GM12878 (cell line): ENCODE data around the gene NSUN7. TPM values are rescaled to one million over a fixed set of nuclear protein-coding genes. Genes with fewer than 3 reads are reported as not detected.

Experiments
- ATAC-seq: fragments of 200-7000 bp; cut with Tn5 transposase; 3 replicates; pipeline ENCODE4 v1.9.1; 2020; ENCODE audit warnings: mild to moderate bottlenecking, moderate library complexity
- BruUV-seq: library from RNA; stranded (reverse); fragments of 400-500 nt; replicated peaks from 2 replicates; lab custom pipeline; 2021; lab: Mats Ljungman, UMichigan
- CTCF ChIA-PET: fragments of 300-600 bp; sonication (Branson Sonifier 250); formaldehyde crosslinking; extraction: SDS; loops from one replicate; lab custom pipeline; 2021; ENCODE audit warnings: inconsistent platforms; lab: Yijun Ruan, JAX
- POLR2A ChIA-PET: fragments of 350-600 bp; formaldehyde crosslinking; extraction: SDS; loops from one replicate; lab custom pipeline; 2021; ENCODE audit warnings: inconsistent platforms; lab: Charles Lee
- RAD21 ChIA-PET: fragments of 300-600 bp; sonication (Branson Sonifier 250); formaldehyde crosslinking; loops from one replicate; lab custom pipeline; 2023; ENCODE audit warnings: antibody characterized with exemption; ENCODE audit not compliant: unreplicated experiment; lab: Charles Lee
- SMC1A ChIA-PET: fragments of 300-600 bp; sonication (Branson Sonifier 250); formaldehyde crosslinking; loops from one replicate; lab custom pipeline; 2023; ENCODE audit not compliant: unreplicated experiment, uncharacterized antibody; lab: Charles Lee
- DNase-seq: peaks from one replicate; pipeline ENCODE4 v3.0.0-alpha.2; 2011; ENCODE audit warnings: low read depth, low spot score
- FAIRE-seq: peaks from 3 replicates; lab custom pipeline; 2011; peaks lifted over from hg19 to GRCh38; lab: Jason Lieb, UNC
- H2AFZ ChIP-seq: 2 replicates; pipeline ENCODE4 v1.6.0; 2011; ENCODE audit warnings: low read depth, low read length, control low read depth; ENCODE audit not compliant: control insufficient read depth
- H3K27ac ChIP-seq: 2 replicates; pipeline ENCODE4 v1.5.1; 2011; ENCODE audit warnings: control low read depth; ENCODE audit not compliant: control insufficient read depth, insufficient read depth
- H3K27me3 ChIP-seq, 2 experiments: replicated peaks in 1 of 2; 2 replicates each; pipeline versions ENCODE4 v1.6.0 to v1.6.1; 2011; ENCODE audit warnings: low read length in 1 of 2; ENCODE audit not compliant: control insufficient read depth in 2 of 2, insufficient read depth in 2 of 2
- H3K36me3 ChIP-seq, 2 experiments: 2 replicates each; pipeline ENCODE4 v1.5.1; 2011; ENCODE audit warnings: low read length in 1 of 2; ENCODE audit not compliant: control insufficient read depth in 2 of 2, insufficient read depth in 2 of 2
- H3K4me1 ChIP-seq: 2 replicates; pipeline ENCODE4 v1.6.1; 2011; ENCODE audit warnings: mild to moderate bottlenecking, low read length, moderate library complexity, mixed read lengths; ENCODE audit not compliant: control insufficient read depth, insufficient read depth
- H3K4me2 ChIP-seq: 2 replicates; pipeline ENCODE4 v1.6.0; 2011; ENCODE audit warnings: control low read depth; ENCODE audit not compliant: control insufficient read depth, insufficient read depth
- H3K4me3 ChIP-seq: fragments of 200-600 bp; sonication (generic); 2 replicates; pipeline ENCODE4 v1.5.1; 2016
- H3K79me2 ChIP-seq: 2 replicates; pipeline ENCODE4 v1.6.0; 2011; ENCODE audit warnings: low read length; ENCODE audit not compliant: control insufficient read depth, insufficient read depth
- H3K9ac ChIP-seq: 2 replicates; pipeline ENCODE4 v1.8.0; 2011; ENCODE audit warnings: low read length, control low read depth, mixed read lengths; ENCODE audit not compliant: control insufficient read depth, insufficient read depth
- H3K9me3 ChIP-seq: replicated peaks from 3 replicates; pipeline ENCODE4 v1.5.1; 2011; ENCODE audit warnings: mild to moderate bottlenecking, low read length; ENCODE audit not compliant: control insufficient read depth, insufficient read depth
- H4K20me1 ChIP-seq: 2 replicates; pipeline ENCODE4 v1.6.0; 2011; ENCODE audit not compliant: control insufficient read depth, insufficient read depth
- ATF7 ChIP-seq: fragments of 450-650 bp; IDR thresholded peaks from 2 replicates; pipeline ENCODE4 v1.6.1; 2016; ENCODE audit warnings: low read depth, mild to moderate bottlenecking
- CBX5 ChIP-seq: sonication (generic); IDR thresholded peaks from 2 replicates; pipeline ENCODE4 v1.6.1; 2016; ENCODE audit warnings: low read depth, moderate library complexity, mild to moderate bottlenecking, inconsistent platforms
- EP300 ChIP-seq, 2 experiments: fragments of 150-350 bp in 1 of 2; IDR thresholded peaks; 2 replicates each; pipeline ENCODE4 v1.6.1; 2011 to 2012; ENCODE audit warnings: low read depth in 2 of 2, low read length in 2 of 2, borderline replicate concordance in 1 of 2, improper control_type of control experiment in 1 of 2, inconsistent platforms in 1 of 2; ENCODE audit not compliant: control insufficient read depth in 1 of 2
- ETV6 ChIP-seq, 2 experiments: fragments of 450-650 bp in 1 of 2; IDR thresholded peaks in 1 of 2; conservative IDR thresholded peaks in 1 of 2; 2 replicates each; pipeline ENCODE4 v1.6.1; 2014; ENCODE audit warnings: antibody characterized with exemption in 1 of 2, borderline replicate concordance in 1 of 2, low read depth in 1 of 2, mild to moderate bottlenecking in 1 of 2, moderate library complexity in 1 of 2
- JUND ChIP-seq: IDR thresholded peaks from 2 replicates; pipeline ENCODE4 v1.6.1; 2012; ENCODE audit warnings: low read depth, mild to moderate bottlenecking, low read length, improper control_type of control experiment, moderate library complexity
- KAT2A ChIP-seq: conservative IDR thresholded peaks from 2 replicates; pipeline ENCODE4 v1.6.1; 2011; ENCODE audit warnings: low read depth, low read length; ENCODE audit not compliant: control insufficient read depth
- LARP7 ChIP-seq: fragments of 450-650 bp; IDR thresholded peaks from 2 replicates; pipeline ENCODE4 v1.6.1; 2017; ENCODE audit warnings: mild to moderate bottlenecking
- NBN ChIP-seq: fragments of 450-650 bp; IDR thresholded peaks from 2 replicates; pipeline ENCODE4 v1.6.1; 2016
- PML ChIP-seq: IDR thresholded peaks from 2 replicates; pipeline ENCODE4 v1.6.1; 2012; ENCODE audit warnings: low read length, inconsistent platforms
- RB1 ChIP-seq: fragments of 450-650 bp; formaldehyde crosslinking; IDR thresholded peaks from 2 replicates; pipeline ENCODE4 v1.6.1; 2017; ENCODE audit warnings: mild to moderate bottlenecking, borderline replicate concordance
- STAT1 ChIP-seq: fragments of 450-650 bp; conservative IDR thresholded peaks from 2 replicates; pipeline ENCODE4 v1.6.1; 2014; ENCODE audit warnings: antibody characterized with exemption, mild to moderate bottlenecking
- TAF1 ChIP-seq: IDR thresholded peaks from 2 replicates; pipeline ENCODE4 v1.6.1; 2011; ENCODE audit warnings: mild to moderate bottlenecking, low read depth, low read length, borderline replicate concordance
- TCF3 ChIP-seq: IDR thresholded peaks from 2 replicates; pipeline ENCODE4 v1.6.1; 2012; ENCODE audit warnings: low read depth, mild to moderate bottlenecking, low read length, borderline replicate concordance; ENCODE audit not compliant: insufficient read depth
- YY1 ChIP-seq: IDR thresholded peaks from 2 replicates; pipeline ENCODE4 v1.6.1; 2011; ENCODE audit warnings: low read depth, mild to moderate bottlenecking, low read length
- ZNF622 ChIP-seq: fragments of 450-650 bp; IDR thresholded peaks from 2 replicates; pipeline ENCODE4 v1.6.1; 2017; ENCODE audit warnings: mild to moderate bottlenecking, inconsistent platforms
- ZSCAN29 ChIP-seq: fragments of 450-650 bp; IDR thresholded peaks from 2 replicates; pipeline ENCODE4 v1.6.1; 2017; ENCODE audit warnings: mild to moderate bottlenecking, moderate library complexity
- WGBS: methylation state at CpG from one replicate; pipeline ENCODE4 v1.1.6; 2016; ENCODE audit warnings: low lambda C conversion rate; ENCODE audit not compliant: insufficient replicate concordance, insufficient coverage; ENCODE audit errors: missing lambda C conversion rate; 5-methylcytosine and 5-hydroxymethylcytosine counted together
- in situ Hi-C: fragments of 300-500 bp; cut with MboI; formaldehyde crosslinking; loops from 9 replicates; pipeline ENCODE4 v1.14.3; 2018; ENCODE audit warnings: mixed read lengths
- intact Hi-C: fragments of 100-400 bp; cut with micrococcal nuclease; formaldehyde crosslinking; loops from one replicate; pipeline ENCODE4 v1.14.2; 2022; ENCODE audit not compliant: unreplicated experiment
- polyA plus RNA-seq, 11 experiments: library from polyadenylated mRNA; depleted of rRNA in 4 of 11; unstranded in 6 of 11; stranded (reverse) in 5 of 11; fragments of >200 nt; fragmentation: Nextera tagmentation in 4 of 11; fragmentation: Illumina TruSeq in 1 of 11; extraction: Ambion mirVana in 4 of 11; extraction: Trizol in 1 of 11; gene quantifications; 1 replicate in 1 of 11; 2 replicates in 10 of 11; pipeline versions ENCODE4 v1.2.1 to v1.2.3, GENCODE V29; 2011 to 2016; ENCODE audit warnings: inconsistent platforms in 2 of 11, missing spikeins in 2 of 11, low read depth in 1 of 11
- total RNA-seq, 4 experiments: library from RNA; depleted of rRNA in 3 of 4; stranded (reverse); fragments of >200 nt in 3 of 4; fragmentation: Illumina TruSeq in 1 of 4; extraction: Trizol in 1 of 4; gene quantifications; 2 replicates each; pipeline versions ENCODE4 v1.2.1 to v1.2.3, GENCODE V29; 2013 to 2021
- TF ChIP-seq, protein P1 (sequence below): fragments of 450-650 bp; formaldehyde crosslinking; IDR thresholded peaks from 2 replicates; pipeline ENCODE4 v1.4.0; 2020; ENCODE audit warnings: mild to moderate bottlenecking, moderate library complexity
- TF ChIP-seq, protein P2 (sequence below): fragments of 450-650 bp; formaldehyde crosslinking; IDR thresholded peaks from 2 replicates; pipeline ENCODE4 v1.4.0; 2022; ENCODE audit warnings: mild to moderate bottlenecking, moderate library complexity

Gene NSUN7
- total and polyA plus RNA-seq, 10 of the 15 experiments (the other 5 are each of a cell fraction or from before 2014, with no cell fraction given) = 0.02 to 0.21 (median 0.15) TPM; not detected in 3

DNA sequence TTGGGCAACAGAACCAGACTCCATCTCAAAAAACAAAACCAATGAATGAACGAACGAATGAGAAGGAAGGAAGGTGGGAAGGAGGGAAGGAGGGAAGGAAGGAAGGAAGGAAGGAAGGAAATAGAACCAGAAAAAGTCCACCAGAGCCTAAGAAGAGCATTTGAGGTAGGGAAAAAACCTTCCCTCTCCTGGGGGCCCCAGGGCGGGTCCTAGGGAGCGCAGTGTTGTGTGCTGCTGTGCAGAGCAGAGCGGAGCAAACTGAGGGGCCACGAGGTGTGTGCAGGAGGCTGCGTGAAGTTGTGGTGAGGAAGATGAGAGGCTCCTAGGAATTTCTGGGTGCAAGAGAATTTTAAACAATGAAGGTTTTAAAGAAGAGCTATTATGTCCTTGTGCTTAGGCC, 16.0 kb upstream of the NSUN7 start:
- Histone ChIP-seq H3K4me1 (0 out of 2 replicates have a peak, but pooled peaks cover 3% of the 10 kb centered on the region), H3K79me2 (no peaks in the 10 kb centered on the region), H3K36me3 (no peaks in the 10 kb centered on the region), H4K20me1 (no peaks in the 10 kb centered on the region), H3K9ac (no peak overlapping the region), H2AFZ (no peak overlapping the region), H3K27ac (no peak overlapping the region), H3K9me3 (no peaks in the 10 kb centered on the region), H3K4me3 (no peak overlapping the region), H3K27me3 (no peaks in the 10 kb centered on the region), H3K4me2 (no peak overlapping the region)
- ChIA-PET RAD21 (interaction anchor here (0.6 to 1.7 kb wide), 9 partner anchors 94 to 676 kb away, joined by 3 to 9 read pairs (median 4); no protein-coding TSS in a partner anchor), SMC1A (interaction anchor here (0.7 to 7.7 kb wide), 8 partner anchors 10 to 188 kb away, joined by 3 to 133 read pairs (median 3); no protein-coding TSS in a partner anchor), POLR2A (interaction anchor here (0.6 kb wide), 1 partner anchor 349 kb away, joined by 5 read pairs; no protein-coding TSS in a partner anchor), CTCF (interaction anchor here (0.6 to 8.6 kb wide), 10 partner anchors 15 to 1265 kb away, joined by 3 to 224 read pairs (median 8); no protein-coding TSS in a partner anchor)
- 53% methylated on average over 7 of the region's 7 CpGs for WGBS
- FAIRE-seq (no peak), DNase-seq (no peak), ATAC-seq (no peak)
- in situ Hi-C loops (loop anchor here (5.0 to 10.0 kb wide), 2 partner anchors 109 to 481 kb away; partner anchors contain the start of gene APBB2), intact Hi-C loops (loop anchor here (10.0 kb wide), 1 partner anchor 481 kb away; the partner anchor contains the start of gene APBB2)
- no TSS peak for BruUV-seq
- TF ChIP-seq, protein P1, sequence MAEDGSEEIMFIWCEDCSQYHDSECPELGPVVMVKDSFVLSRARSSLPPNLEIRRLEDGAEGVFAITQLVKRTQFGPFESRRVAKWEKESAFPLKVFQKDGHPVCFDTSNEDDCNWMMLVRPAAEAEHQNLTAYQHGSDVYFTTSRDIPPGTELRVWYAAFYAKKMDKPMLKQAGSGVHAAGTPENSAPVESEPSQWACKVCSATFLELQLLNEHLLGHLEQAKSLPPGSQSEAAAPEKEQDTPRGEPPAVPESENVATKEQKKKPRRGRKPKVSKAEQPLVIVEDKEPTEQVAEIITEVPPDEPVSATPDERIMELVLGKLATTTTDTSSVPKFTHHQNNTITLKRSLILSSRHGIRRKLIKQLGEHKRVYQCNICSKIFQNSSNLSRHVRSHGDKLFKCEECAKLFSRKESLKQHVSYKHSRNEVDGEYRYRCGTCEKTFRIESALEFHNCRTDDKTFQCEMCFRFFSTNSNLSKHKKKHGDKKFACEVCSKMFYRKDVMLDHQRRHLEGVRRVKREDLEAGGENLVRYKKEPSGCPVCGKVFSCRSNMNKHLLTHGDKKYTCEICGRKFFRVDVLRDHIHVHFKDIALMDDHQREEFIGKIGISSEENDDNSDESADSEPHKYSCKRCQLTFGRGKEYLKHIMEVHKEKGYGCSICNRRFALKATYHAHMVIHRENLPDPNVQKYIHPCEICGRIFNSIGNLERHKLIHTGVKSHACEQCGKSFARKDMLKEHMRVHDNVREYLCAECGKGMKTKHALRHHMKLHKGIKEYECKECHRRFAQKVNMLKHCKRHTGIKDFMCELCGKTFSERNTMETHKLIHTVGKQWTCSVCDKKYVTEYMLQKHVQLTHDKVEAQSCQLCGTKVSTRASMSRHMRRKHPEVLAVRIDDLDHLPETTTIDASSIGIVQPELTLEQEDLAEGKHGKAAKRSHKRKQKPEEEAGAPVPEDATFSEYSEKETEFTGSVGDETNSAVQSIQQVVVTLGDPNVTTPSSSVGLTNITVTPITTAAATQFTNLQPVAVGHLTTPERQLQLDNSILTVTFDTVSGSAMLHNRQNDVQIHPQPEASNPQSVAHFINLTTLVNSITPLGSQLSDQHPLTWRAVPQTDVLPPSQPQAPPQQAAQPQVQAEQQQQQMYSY (CRISPR knock-in tag) = no peak
- TF ChIP-seq STAT1 (no peak), ZNF622 (no peak), KAT2A (no peak), JUND (no peak), YY1 (no peak), ETV6 (conservative IDR thresholded peaks at IDR 0.05 in 1 of 2, IDR thresholded peaks at IDR 0.05 in 1 of 2; ENCODE audit: borderline replicate concordance in 1 of 2, low read depth in 1 of 2) (no peak), ZSCAN29 (no peak), PML (no peak), ATF7 (no peak), TAF1 (no peak), NBN (no peak), EP300 (IDR thresholded peaks at IDR 0.05; ENCODE audit: borderline replicate concordance in 1 of 2, control insufficient read depth in 1 of 2, low read depth in 2 of 2, low read length in 2 of 2) (no peak), CBX5 (no peak), LARP7 (no peak), RB1 (no peak), TCF3 (no peak)
- TF ChIP-seq, protein P2, sequence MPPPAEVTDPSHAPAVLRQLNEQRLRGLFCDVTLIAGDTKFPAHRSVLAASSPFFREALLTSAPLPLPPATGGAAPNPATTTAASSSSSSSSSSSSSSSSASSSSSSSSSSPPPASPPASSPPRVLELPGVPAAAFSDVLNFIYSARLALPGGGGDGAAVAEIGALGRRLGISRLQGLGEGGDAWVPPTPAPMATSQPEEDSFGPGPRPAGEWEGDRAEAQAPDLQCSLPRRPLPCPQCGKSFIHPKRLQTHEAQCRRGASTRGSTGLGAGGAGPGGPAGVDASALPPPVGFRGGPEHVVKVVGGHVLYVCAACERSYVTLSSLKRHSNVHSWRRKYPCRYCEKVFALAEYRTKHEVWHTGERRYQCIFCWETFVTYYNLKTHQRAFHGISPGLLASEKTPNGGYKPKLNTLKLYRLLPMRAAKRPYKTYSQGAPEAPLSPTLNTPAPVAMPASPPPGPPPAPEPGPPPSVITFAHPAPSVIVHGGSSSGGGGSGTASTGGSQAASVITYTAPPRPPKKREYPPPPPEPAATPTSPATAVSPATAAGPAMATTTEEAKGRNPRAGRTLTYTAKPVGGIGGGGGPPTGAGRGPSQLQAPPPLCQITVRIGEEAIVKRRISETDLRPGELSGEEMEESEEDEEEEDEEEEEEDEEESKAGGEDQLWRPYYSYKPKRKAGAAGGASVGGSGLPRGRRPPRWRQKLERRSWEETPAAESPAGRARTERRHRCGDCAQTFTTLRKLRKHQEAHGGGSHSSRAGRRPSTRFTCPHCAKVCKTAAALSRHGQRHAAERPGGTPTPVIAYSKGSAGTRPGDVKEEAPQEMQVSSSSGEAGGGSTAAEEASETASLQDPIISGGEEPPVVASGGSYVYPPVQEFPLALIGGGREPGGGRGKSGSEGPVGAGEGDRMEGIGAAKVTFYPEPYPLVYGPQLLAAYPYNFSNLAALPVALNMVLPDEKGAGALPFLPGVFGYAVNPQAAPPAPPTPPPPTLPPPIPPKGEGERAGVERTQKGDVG (CRISPR knock-in tag) = no peak
